ENCODE measurements around the gene RAB36.

The RAB36 gene

DNA sequence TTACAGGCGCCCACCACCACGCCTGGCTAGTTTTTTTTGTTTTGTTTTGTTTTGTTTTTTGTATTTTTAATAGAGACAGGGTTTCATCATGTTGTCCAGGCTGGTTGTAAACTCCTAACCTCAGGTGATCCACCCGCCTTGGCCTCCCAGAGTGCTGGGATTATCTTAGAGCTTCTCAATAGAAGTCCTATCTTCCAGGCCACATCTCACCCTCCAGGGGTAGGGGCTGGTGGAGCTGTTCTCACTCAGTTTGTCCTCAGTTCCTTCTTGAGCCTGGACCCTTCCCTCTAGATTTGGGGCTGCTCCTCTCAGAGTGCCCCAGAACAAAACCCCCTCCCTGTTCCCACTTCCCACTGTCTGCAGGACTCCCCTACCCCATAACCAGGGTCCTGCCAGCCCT lies 66.3 kb downstream of the RAB36 start:
- H3K27ac Mint-ChIP-seq, result no peak overlapping the region
- no peak overlapping the region for H3K4me3 Mint-ChIP-seq
- peaks cover 8% of the 10 kb centered on the region for H3K36me3 Mint-ChIP-seq (ENCODE audit: low read depth)
- peaks cover 18% of the 10 kb centered on the region for H3K27me3 Mint-ChIP-seq (ENCODE audit: low read depth)
- peaks cover 43% of the 10 kb centered on the region for H3K4me1 Mint-ChIP-seq
- H3K9me3 Mint-ChIP-seq, result no peaks in the 10 kb centered on the region
- TF ChIP-seq, protein P1, sequence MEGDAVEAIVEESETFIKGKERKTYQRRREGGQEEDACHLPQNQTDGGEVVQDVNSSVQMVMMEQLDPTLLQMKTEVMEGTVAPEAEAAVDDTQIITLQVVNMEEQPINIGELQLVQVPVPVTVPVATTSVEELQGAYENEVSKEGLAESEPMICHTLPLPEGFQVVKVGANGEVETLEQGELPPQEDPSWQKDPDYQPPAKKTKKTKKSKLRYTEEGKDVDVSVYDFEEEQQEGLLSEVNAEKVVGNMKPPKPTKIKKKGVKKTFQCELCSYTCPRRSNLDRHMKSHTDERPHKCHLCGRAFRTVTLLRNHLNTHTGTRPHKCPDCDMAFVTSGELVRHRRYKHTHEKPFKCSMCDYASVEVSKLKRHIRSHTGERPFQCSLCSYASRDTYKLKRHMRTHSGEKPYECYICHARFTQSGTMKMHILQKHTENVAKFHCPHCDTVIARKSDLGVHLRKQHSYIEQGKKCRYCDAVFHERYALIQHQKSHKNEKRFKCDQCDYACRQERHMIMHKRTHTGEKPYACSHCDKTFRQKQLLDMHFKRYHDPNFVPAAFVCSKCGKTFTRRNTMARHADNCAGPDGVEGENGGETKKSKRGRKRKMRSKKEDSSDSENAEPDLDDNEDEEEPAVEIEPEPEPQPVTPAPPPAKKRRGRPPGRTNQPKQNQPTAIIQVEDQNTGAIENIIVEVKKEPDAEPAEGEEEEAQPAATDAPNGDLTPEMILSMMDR (IDR thresholded peaks at IDR 0.05; ENCODE audit: unreplicated experiment in 3 of 3), result no peak

- H3K27me3 Mint-ChIP-seq (ENCODE audit: low read depth), result peaks cover 24% of the 10 kb centered on the region
- H3K36me3 Mint-ChIP-seq (ENCODE audit: low read depth), result peaks cover 4% of the 10 kb centered on the region
- H3K27ac Mint-ChIP-seq, result no peak overlapping the region
- TF ChIP-seq, protein P1 (IDR thresholded peaks at IDR 0.05; ENCODE audit: unreplicated experiment in 3 of 3), result no peak
- peaks cover 40% of the 10 kb centered on the region for H3K4me1 Mint-ChIP-seq
- no peaks in the 10 kb centered on the region for H3K9me3 Mint-ChIP-seq
- no peak overlapping the region for H3K4me3 Mint-ChIP-seq
Observed at GRCh38 chr22:23212061-23213021, 67.1 kb downstream of the RAB36 start.

DNA sequence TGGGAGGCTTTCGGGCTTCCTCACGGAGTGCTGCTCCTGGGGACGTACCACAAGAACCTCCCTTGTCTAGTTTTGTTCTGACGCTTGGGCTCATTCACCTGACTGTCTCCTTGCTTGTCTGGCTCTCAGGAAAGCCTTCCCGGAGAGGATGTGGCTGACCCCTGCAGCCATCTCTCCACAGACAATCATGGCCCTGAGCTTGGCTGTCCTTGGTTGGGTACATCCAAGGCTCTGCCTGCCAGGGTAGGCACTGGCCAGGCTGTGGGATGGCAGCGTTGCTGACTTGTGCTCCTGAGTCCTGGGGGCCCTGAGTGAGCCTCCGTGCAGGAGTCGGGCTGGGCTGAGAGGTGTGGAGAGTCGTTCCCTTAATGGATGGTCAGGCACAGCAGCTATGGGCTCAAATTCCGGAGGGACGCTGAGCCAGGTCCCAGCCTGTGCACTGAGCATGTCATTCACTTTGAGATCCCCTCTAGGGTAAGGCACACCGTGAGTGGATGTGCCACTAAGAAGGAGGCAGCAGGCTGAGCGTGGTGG lies 67.8 kb downstream of the RAB36 start:
- TF ChIP-seq, protein P1 (IDR thresholded peaks at IDR 0.05; ENCODE audit: unreplicated experiment in 3 of 3), result no peak
- no peak overlapping the region for H3K4me3 Mint-ChIP-seq
- H3K27me3 Mint-ChIP-seq (ENCODE audit: low read depth), result peaks cover 29% of the 10 kb centered on the region

DNA sequence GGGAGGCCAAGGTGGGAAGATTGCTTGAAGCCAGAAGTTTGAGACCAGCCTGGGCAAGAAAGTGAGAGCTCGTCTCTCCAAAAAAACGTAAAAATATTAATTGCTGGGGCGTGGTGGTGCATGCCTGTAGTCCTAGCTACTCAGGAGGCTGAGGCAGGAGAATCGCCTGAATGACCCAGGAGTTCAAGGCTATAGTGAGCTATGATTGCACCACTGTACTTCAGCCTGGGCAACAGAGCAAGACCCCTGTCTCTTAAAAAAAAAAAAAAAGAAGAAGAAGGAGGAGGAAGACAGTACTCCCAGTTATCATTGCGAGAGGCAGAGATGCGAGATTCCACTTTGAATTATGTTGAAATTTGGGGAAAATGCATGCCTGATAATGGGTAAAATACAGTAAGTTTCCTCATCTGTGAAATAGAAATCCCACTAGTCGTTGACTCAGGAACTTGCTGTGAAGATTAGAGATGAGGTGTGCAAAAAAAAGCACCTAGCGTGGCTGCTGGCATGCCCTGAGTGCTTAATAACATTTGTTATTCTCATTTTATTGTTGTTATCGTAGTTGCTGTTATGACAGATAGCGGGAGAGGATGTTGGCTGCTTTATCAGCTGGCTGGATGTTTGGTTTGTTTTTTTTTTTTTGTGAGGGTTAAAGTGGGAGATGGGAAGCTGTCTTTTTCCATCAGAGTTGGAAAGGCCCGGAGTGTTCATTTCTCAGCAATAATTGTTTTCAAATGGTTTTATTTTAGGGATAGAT lies 68.5 kb downstream of the RAB36 start:
- Mint-ChIP-seq H3K27me3 (ENCODE audit: low read depth) (peaks cover 30% of the 10 kb centered on the region), H3K27ac (peak overlapping the region in 1 of 3 experiments; percentile 7), H3K4me3 (no peak overlapping the region), H3K36me3 (ENCODE audit: low read depth) (peaks cover 2% of the 10 kb centered on the region), H3K9me3 (no peaks in the 10 kb centered on the region), H3K4me1 (peaks cover 55% of the 10 kb centered on the region)
- TF ChIP-seq, protein P1 (IDR thresholded peaks at IDR 0.05; ENCODE audit: unreplicated experiment in 3 of 3), result no peak

More for the DNA sequence above, 67.8 kb downstream of the RAB36 start:
- no peak overlapping the region for H3K27ac Mint-ChIP-seq
- peaks cover 48% of the 10 kb centered on the region for H3K4me1 Mint-ChIP-seq
- peaks cover 4% of the 10 kb centered on the region for H3K36me3 Mint-ChIP-seq (ENCODE audit: low read depth)
- no peaks in the 10 kb centered on the region for H3K9me3 Mint-ChIP-seq
